Neural cell (in vitro differentiated cells): ENCODE results near the gene PLVAP. TPM values are rescaled to one million over a fixed set of nuclear protein-coding genes. Genes with fewer than 3 reads are reported as not detected.

Experiments used
- H2AFZ ChIP-seq: fragments of 200-600, 300-800 bp; sonication (generic), shearing (Covaris generic); 2 replicates; pipeline ENCODE4 v1.6.0; 2014; ENCODE audit warnings: low read depth, mild to moderate bottlenecking, antibody characterized with exemption, low read length, moderate library complexity
- H3F3A ChIP-seq: fragments of 200-600 bp; shearing (Covaris generic); 2 replicates; pipeline ENCODE4 v1.6.1; 2016; ENCODE audit warnings: mild to moderate bottlenecking, moderate library complexity, mixed read lengths, antibody characterized with exemption, low read length; ENCODE audit not compliant: insufficient read depth, poor library complexity, severe bottlenecking
- H3K27ac ChIP-seq: fragments of 200-600, 300-800 bp; sonication (generic), shearing (Covaris generic); 2 replicates; pipeline ENCODE4 v1.5.1; 2014; ENCODE audit warnings: mild to moderate bottlenecking, low read length, moderate library complexity
- H3K27me3 ChIP-seq: fragments of 300-800, 200-600 bp; sonication (generic), shearing (Covaris generic); 2 replicates; pipeline ENCODE4 v1.6.0; 2014; ENCODE audit warnings: mild to moderate bottlenecking, low read depth, low read length, moderate library complexity; ENCODE audit not compliant: insufficient read depth
- H3K36me3 ChIP-seq: fragments of 300-800, 200-600 bp; sonication (generic), shearing (Covaris generic); 2 replicates; pipeline ENCODE4 v1.5.1; 2014; ENCODE audit warnings: mild to moderate bottlenecking, antibody characterized with exemption, low read length, moderate library complexity; ENCODE audit not compliant: insufficient read depth
- H3K4me2 ChIP-seq: fragments of 300-800, 200-600 bp; sonication (generic), shearing (Covaris generic); 2 replicates; pipeline ENCODE4 v1.6.0; 2014; ENCODE audit warnings: mild to moderate bottlenecking, low read length
- H3K4me3 ChIP-seq: fragments of 300-800, 200-600 bp; sonication (generic), shearing (Covaris generic); 2 replicates; pipeline ENCODE4 v1.5.1; 2014; ENCODE audit warnings: mild to moderate bottlenecking, low read length, moderate library complexity
- H3K79me2 ChIP-seq: fragments of 200-600 bp; shearing (Covaris generic); replicated peaks from 2 replicates; pipeline ENCODE4 v1.6.0; 2014; ENCODE audit warnings: mild to moderate bottlenecking, low read length, moderate library complexity; ENCODE audit not compliant: insufficient read depth
- H3K9ac ChIP-seq: fragments of 300-800, 200-600 bp; sonication (generic), shearing (Covaris generic); 2 replicates; pipeline ENCODE4 v1.6.1; 2016; ENCODE audit warnings: mild to moderate bottlenecking, low read length, mixed read lengths
- H3K9me2 ChIP-seq: fragments of 200-600 bp; shearing (Covaris generic); 2 replicates; pipeline ENCODE4 v1.6.1; 2016; ENCODE audit warnings: mild to moderate bottlenecking, low read length, mixed read lengths; ENCODE audit not compliant: insufficient read depth
- H3K9me3 ChIP-seq: fragments of 200-600, 300-800 bp; sonication (generic), shearing (Covaris generic); 2 replicates; pipeline ENCODE4 v1.6.1; 2016; ENCODE audit warnings: mild to moderate bottlenecking, mixed run types, low read length, moderate library complexity, mixed read lengths
- H4K20me1 ChIP-seq: fragments of 200-600 bp; shearing (Covaris generic); 2 replicates; pipeline ENCODE4 v1.6.1; 2016; ENCODE audit warnings: mild to moderate bottlenecking, mixed run types; ENCODE audit not compliant: insufficient read depth
- EP300 ChIP-seq: fragments of 450-650 bp; conservative IDR thresholded peaks from 2 replicates; pipeline ENCODE4 v1.6.1; 2014; ENCODE audit warnings: antibody characterized with exemption, mild to moderate bottlenecking, moderate library complexity; ENCODE audit not compliant: poor library complexity, severe bottlenecking
- EZH2 ChIP-seq: fragments of 200-600, 300-800 bp; shearing (Covaris generic), sonication (generic); IDR thresholded peaks from 2 replicates; pipeline ENCODE4 v1.6.1; 2014; ENCODE audit warnings: antibody characterized with exemption, low read length, borderline replicate concordance, mild to moderate bottlenecking; ENCODE audit not compliant: insufficient read depth, poor library complexity, severe bottlenecking
- MXI1 ChIP-seq: fragments of 450-650 bp; conservative IDR thresholded peaks from 2 replicates; pipeline ENCODE4 v1.6.1; 2014; ENCODE audit warnings: antibody characterized with exemption, mild to moderate bottlenecking; ENCODE audit not compliant: poor library complexity, severe bottlenecking
- POLR2AphosphoS5 ChIP-seq: IDR thresholded peaks from 2 replicates; pipeline ENCODE4 v1.6.1; 2012
- RAD21 ChIP-seq: fragments of 450-650 bp; conservative IDR thresholded peaks from 2 replicates; pipeline ENCODE4 v1.6.1; 2014; ENCODE audit warnings: antibody characterized with exemption, mild to moderate bottlenecking, moderate library complexity
- SMC3 ChIP-seq: fragments of 450-650 bp; conservative IDR thresholded peaks from 2 replicates; pipeline ENCODE4 v1.6.1; 2014; ENCODE audit warnings: antibody characterized with exemption, mild to moderate bottlenecking, moderate library complexity; ENCODE audit not compliant: poor library complexity
- TAF1 ChIP-seq: IDR thresholded peaks from 2 replicates; pipeline ENCODE4 v1.6.1; 2012; ENCODE audit warnings: low read depth
- polyA plus RNA-seq: library from polyadenylated mRNA; depleted of rRNA; stranded (reverse); fragments of >200 nt; gene quantifications from 2 replicates; pipeline ENCODE4 v1.2.3, GENCODE V29; 2014
- TF ChIP-seq, protein P1 (sequence below): IDR thresholded peaks from 2 replicates; pipeline ENCODE4 v1.6.1; 2012; ENCODE audit warnings: borderline replicate concordance
- TF ChIP-seq, protein P2 (sequence below): fragments of 450-650 bp; IDR thresholded peaks from 2 replicates; pipeline ENCODE4 v1.5.1; 2014; ENCODE audit warnings: antibody characterized with exemption, mild to moderate bottlenecking, moderate library complexity; ENCODE audit not compliant: poor library complexity, severe bottlenecking

The PLVAP gene
- polyA plus RNA-seq, 1 donor from 2014 or later = not detected

DNA sequence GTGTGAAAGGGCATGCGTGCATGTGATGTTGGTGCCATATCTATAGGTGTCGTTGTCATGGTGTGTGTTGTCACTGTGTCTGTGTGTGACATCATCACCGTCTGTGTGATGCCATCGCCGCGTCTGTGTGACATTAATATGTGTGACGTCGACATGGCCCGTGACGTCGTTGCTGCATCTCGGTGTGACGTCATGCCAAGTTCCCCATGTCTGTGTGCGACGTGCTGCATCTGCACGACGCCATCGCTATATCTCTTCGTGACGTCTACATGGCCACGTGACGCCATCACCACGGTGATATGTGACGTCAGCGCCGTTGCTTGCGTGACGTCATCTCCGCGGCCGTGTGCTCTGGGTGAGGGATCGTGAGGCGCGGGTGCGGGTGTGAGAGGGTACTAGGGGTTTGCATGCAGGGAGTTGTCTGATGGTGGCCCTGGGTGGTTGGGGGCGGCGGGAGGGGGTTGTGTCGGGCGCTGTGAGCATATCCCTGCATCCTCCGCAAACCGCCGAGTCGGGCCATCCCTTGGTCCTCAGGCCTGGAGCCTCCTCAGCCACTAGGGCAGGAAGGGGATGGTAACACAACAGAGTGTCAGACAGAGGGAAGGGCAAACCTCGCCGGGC, 25.2 kb downstream of the PLVAP start:
- H3K27me3 ChIP-seq = no peaks in the 10 kb centered on the region
- TF ChIP-seq RAD21 = no peak
- TF ChIP-seq POLR2AphosphoS5 = no peak
- no peak overlapping the region for H2AFZ ChIP-seq
- no peaks in the 10 kb centered on the region for H3F3A ChIP-seq
- no peak overlapping the region for H3K4me2 ChIP-seq
- H3K9ac ChIP-seq = no peak overlapping the region
- H3K79me2 ChIP-seq = no peaks in the 10 kb centered on the region
- no peaks in the 10 kb centered on the region for H3K36me3 ChIP-seq
- no peaks in the 10 kb centered on the region for H3K9me2 ChIP-seq
- no peak overlapping the region for H3K4me3 ChIP-seq
- H3K27ac ChIP-seq = no peak overlapping the region
- no peaks in the 10 kb centered on the region for H3K9me3 ChIP-seq
- H4K20me1 ChIP-seq = no peaks in the 10 kb centered on the region

DNA sequence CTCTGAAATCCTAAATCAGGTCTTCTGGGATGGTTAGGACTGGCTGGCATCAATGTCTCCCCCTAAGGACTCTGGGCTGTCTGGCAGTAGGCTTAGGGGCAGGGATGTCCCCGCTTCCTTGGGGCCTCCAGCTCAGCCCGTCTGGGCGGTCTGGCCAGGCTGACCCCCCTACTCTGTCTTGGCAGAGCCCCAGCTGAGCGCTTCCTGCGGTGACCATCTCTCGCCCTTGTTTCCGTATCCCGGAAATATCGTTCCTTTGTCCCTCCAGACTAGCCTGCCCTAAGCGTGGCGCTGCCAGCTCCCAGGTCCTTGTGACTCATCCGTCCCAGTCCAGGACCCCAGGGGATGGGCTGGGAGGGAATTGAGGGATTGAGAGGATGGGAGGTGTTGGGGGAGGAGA, 28.4 kb downstream of the PLVAP start:
- no peaks in the 10 kb centered on the region for H4K20me1 ChIP-seq
- H3K4me2 ChIP-seq = no peak overlapping the region
- no peaks in the 10 kb centered on the region for H3K79me2 ChIP-seq
- TF ChIP-seq POLR2AphosphoS5 = no peak
- no peak for TF ChIP-seq SMC3
- TF ChIP-seq, protein P1, sequence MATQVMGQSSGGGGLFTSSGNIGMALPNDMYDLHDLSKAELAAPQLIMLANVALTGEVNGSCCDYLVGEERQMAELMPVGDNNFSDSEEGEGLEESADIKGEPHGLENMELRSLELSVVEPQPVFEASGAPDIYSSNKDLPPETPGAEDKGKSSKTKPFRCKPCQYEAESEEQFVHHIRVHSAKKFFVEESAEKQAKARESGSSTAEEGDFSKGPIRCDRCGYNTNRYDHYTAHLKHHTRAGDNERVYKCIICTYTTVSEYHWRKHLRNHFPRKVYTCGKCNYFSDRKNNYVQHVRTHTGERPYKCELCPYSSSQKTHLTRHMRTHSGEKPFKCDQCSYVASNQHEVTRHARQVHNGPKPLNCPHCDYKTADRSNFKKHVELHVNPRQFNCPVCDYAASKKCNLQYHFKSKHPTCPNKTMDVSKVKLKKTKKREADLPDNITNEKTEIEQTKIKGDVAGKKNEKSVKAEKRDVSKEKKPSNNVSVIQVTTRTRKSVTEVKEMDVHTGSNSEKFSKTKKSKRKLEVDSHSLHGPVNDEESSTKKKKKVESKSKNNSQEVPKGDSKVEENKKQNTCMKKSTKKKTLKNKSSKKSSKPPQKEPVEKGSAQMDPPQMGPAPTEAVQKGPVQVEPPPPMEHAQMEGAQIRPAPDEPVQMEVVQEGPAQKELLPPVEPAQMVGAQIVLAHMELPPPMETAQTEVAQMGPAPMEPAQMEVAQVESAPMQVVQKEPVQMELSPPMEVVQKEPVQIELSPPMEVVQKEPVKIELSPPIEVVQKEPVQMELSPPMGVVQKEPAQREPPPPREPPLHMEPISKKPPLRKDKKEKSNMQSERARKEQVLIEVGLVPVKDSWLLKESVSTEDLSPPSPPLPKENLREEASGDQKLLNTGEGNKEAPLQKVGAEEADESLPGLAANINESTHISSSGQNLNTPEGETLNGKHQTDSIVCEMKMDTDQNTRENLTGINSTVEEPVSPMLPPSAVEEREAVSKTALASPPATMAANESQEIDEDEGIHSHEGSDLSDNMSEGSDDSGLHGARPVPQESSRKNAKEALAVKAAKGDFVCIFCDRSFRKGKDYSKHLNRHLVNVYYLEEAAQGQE = no peak
- TF ChIP-seq EP300 = no peak
- no peak for TF ChIP-seq EZH2
- TF ChIP-seq, protein P2, sequence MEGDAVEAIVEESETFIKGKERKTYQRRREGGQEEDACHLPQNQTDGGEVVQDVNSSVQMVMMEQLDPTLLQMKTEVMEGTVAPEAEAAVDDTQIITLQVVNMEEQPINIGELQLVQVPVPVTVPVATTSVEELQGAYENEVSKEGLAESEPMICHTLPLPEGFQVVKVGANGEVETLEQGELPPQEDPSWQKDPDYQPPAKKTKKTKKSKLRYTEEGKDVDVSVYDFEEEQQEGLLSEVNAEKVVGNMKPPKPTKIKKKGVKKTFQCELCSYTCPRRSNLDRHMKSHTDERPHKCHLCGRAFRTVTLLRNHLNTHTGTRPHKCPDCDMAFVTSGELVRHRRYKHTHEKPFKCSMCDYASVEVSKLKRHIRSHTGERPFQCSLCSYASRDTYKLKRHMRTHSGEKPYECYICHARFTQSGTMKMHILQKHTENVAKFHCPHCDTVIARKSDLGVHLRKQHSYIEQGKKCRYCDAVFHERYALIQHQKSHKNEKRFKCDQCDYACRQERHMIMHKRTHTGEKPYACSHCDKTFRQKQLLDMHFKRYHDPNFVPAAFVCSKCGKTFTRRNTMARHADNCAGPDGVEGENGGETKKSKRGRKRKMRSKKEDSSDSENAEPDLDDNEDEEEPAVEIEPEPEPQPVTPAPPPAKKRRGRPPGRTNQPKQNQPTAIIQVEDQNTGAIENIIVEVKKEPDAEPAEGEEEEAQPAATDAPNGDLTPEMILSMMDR = no peak
- TF ChIP-seq MXI1 = no peak
- TF ChIP-seq RAD21 = no peak
- no peak for TF ChIP-seq TAF1
- no peaks in the 10 kb centered on the region for H3F3A ChIP-seq
- H3K27ac ChIP-seq = no peak overlapping the region
- no peaks in the 10 kb centered on the region for H3K9me3 ChIP-seq
- H3K27me3 ChIP-seq = no peaks in the 10 kb centered on the region
- no peak overlapping the region for H2AFZ ChIP-seq
- no peaks in the 10 kb centered on the region for H3K36me3 ChIP-seq
- no peaks in the 10 kb centered on the region for H3K9me2 ChIP-seq
- H3K4me3 ChIP-seq = no peak overlapping the region
- H3K9ac ChIP-seq = no peak overlapping the region

DNA sequence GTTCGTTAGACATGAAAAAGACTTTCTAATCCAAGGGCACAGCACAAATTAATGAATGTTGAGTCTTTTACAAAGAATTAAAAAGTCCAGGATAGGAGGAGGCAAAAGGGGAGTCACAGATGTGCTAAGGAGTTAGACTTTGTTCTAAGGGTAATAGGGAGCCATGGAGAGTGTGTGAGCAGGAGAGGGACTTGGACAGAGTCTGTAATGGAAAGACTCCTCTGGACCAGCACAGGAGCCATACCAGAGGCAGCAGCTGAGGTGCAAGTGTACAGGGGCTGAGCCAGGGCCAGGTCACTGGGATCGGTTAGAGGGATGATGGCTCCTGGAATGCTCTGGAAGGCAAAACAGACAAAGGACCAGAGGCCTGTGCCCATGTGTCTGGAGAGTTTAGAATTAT, 29.3 kb downstream of the PLVAP start:
- H3K9me3 ChIP-seq = no peaks in the 10 kb centered on the region
- H3K9ac ChIP-seq = no peak overlapping the region
- no peaks in the 10 kb centered on the region for H3F3A ChIP-seq
- H3K27ac ChIP-seq = no peak overlapping the region
- H3K4me2 ChIP-seq = no peak overlapping the region
- H3K36me3 ChIP-seq = no peaks in the 10 kb centered on the region
- H3K4me3 ChIP-seq = no peak overlapping the region
- H3K79me2 ChIP-seq = no peaks in the 10 kb centered on the region
- H2AFZ ChIP-seq = no peak overlapping the region
- no peak for TF ChIP-seq TAF1
- no peaks in the 10 kb centered on the region for H3K9me2 ChIP-seq
- H3K27me3 ChIP-seq = no peaks in the 10 kb centered on the region
- H4K20me1 ChIP-seq = no peaks in the 10 kb centered on the region
